Measurements from ENCODE around the gene CX3CL1. TPM values are rescaled to one million over a fixed set of nuclear protein-coding genes. Genes with fewer than 3 reads are reported as not detected.

Gene CX3CL1
- total RNA-seq, 1 experiment from 2014 or later = 0.85 TPM

DNA sequence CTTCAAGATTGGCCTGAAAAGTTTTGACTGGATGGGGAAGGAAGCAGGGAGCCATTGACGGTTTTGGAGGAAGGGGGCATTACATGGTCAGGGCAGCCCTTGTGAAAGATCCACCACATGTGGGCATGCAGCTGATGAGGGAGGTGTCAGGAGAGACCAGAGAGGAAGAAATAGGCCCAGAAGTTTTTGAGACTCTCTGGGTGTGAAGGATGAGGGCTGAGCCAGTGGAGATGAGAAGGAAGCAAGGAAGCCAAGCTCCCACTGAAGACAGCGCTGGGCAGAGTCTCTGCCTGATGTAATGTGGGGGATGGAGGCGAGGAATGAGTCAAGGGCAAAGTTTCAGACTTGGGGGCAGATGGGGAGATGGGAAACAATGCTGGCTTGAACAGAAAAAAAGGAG lies 32.8 kb downstream of the CX3CL1 start:
- no peak for DNase-seq (ENCODE audit: low spot score)

DNA sequence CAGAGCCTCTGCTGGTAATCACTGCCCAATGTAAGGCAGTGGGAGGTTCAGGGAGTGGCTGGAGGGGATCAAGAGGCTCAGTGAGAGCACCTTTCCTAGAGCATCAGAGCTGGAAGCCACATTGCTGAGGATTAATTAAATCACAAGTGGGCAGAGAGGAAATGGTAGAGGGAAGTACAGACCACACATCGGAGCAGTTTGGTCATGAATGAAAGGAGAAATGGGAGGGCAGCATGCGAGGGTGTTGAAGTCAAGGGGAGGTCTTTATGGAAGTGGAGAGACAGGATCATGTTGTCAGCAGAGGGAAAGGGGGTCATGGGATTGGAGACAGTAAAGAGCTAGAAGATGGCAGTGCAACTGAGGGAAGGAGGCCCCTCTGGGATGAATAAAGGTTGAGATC lies 34.6 kb downstream of the CX3CL1 start:
- no peak for DNase-seq (ENCODE audit: low spot score)

DNA sequence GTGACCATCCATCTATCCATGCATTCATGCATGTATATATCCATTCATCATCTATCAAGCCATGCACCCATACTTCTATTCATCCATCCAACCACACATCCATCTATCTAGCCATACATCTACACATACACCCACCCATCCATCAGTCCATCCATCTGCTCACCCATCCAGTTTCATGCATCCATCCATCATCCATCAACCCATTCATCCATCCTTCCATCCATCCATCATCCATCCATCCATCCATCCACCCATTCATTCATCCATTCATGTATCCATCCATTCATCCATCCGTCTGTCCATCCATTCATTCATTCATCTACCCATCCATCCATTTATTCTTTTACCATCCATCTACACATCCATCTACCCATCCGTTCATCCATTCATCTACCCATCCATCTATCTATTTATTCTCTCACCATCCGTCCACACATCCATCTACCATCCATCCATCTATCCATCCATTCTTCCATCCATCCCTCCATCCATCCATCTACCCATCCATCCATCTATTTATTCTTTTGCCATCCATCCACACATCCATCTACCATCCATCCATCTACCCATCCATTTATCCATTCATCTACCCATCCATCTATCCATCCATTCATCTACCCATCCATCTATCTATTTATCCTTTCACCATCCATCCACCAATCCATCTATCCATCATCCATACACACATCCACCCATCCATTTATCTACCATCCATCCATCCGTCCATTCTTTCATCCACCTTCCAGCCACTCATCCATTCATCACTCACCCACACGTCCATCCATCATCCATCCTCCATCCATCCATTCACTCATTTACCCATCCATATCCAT lies 35.4 kb downstream of the CX3CL1 start:
- no peak for DNase-seq (ENCODE audit: low spot score)

DNA sequence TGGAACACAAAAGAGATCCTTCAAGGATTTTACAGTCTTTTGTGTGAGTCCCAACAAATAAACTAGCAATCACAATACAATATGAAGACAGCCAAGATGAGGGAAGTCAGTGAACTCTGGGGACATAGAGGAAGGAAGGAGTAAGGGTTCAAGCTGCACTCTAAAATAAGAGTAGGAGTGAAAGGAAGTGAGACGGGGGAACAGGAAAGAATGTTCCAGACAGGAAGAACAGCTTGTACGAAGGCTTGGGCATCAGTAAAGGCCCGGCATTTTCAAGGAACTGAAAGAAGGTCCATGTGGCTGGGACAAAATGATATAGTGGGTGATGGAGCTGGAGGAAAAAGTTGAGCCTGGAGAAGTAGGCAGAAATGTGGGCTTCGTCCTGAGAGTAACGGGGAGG lies 36.8 kb downstream of the CX3CL1 start:
- no peak for DNase-seq (ENCODE audit: low spot score)

DNA sequence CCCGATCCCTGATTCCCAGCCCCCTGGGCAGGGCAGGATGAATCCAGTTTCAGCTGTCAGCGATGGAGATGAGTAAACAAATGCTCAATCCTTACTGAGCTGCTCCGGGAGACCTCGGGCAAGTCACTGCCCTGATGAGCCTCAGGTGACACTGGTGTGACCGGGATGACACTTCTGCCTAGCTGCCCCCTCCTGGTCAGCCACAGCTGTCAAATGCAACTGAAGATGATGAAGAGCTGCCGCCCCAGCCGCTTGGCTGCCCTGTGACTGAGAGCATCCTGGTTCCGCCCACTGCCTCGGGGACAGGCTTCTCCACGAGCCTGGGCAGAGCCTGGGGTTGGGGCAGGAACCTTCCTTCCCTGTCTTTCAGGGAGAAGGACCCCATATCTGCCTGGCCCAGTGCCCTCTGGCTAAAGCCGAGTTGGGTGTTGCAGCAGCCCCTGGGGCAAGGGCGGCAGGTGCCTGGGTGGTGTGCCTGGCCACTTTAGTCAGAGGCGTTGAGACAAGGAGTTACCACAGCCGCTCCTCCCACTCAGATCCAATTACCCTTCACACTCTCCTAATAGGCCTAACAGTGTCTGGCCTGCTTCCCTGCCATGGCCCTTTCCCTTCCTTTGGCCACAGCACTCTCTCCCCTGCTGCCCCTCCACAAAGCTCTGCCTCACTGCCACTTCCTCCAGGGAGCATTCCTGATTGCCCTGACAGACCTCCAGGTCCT lies 37.7 kb downstream of the CX3CL1 start:
- no peak for DNase-seq (ENCODE audit: low spot score)

DNA sequence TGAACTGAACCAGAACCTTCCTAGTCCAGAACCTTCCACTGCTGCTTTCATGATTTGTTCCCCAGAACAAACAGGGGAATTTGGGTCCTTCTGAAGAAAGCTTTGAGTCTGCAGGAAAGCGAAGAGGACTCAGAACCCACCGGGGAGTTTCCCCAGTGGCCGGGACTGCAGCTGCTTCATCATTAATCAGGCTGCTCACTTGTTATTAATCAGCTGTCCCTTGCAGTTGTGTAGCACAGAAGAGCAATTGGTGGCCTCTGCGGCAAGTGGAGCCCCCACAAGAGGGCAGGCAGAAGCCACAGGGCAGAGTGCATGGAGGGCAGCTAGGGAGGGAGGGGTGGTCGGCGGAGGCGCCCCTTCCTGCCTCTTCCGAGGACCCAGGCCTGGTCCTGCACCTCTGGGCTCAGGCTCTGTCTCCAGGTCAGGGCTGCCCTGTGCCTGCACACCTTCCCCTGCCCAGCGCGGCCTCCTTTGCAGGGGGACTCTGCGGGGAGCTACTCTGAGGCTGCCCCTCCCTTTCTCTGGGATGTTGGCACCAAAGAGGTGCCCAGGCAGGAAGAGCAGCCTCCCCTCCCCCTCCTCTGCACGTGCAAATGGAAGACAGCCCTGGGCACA lies 39.2 kb downstream of the CX3CL1 start:
- DNase-seq (ENCODE audit: low spot score) = no peak

DNA sequence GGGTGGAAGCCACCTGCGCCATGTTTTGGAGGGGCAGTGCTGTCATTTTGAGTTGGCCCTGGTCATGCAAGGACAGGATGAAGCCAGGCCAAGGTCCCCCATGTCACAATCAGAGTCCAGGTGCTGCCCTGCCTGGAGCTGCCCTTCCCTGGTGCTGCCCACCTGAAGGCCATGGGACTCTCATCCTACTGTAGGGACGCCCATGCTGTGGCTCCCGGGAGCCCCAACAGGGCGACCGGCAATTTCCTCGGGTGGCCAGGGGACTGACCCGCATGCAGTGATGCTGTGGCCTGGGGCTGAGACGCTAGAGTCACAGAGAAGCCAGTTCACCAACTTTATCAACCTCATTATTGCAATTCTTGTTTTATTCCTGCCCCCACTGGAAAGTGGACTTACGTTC lies 40.3 kb downstream of the CX3CL1 start:
- DNase-seq (ENCODE audit: low spot score) = no peak

DNA sequence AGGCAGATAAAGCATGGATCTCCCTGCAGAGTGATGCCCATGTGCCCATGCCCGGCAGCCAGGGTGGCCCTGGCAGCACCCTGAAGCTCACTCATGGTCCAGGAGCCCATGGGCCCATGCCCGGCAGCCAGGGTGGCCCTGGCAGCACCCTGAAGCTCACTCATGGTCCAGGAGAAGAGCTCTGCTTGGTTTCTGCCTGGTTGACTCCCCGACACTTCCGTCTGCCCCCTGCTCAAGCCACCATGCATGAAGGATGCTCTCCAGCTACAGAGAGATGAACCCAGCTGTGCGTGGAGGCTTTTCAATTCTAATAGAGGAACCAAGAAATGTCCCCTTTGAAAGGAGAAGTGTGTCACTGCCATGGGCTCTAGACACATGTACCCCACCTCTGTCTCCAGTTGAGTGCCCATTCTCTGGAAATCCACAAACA lies 41.0 kb downstream of the CX3CL1 start:
- DNase-seq (ENCODE audit: low spot score) = no peak

DNA sequence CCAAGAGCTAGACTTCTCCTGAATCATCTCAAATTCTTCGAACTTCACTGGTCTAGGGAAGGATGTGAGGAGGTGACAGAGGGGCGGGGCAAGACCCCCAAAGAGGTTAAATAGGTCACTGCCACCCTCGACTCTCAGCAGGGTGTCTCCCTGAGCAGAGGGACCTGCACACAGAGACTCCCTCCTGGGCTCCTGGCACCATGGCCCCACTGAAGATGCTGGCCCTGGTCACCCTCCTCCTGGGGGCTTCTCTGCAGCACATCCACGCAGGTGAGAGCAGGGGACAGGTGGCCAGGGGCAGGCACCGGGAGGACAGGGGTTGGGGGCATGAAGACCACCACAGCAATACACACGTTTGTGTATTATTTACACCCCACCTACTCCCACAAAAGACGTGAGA lies 41.4 kb downstream of the CX3CL1 start:
- DNase-seq (ENCODE audit: low spot score) = no peak

DNA sequence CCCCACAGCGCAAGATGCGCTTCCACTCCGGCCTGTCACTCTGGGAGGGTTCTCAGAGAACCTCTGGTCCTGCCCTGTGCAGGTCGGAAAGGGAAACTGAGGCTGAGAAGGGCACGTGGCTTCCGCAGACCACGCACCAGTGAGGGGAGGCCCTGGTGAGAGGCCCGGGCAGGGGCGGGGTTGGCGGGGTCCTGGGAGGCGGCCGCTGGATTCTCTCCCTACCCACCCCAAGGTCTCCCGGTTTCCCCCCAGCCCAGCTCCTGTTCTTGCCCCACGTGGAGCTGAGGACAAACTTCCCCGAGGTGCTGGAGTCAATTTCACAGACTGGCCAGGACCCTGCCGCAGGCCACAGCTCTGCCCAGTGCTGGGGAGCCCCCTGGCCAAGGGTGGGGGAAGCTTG lies 43.8 kb downstream of the CX3CL1 start:
- DNase-seq (ENCODE audit: low spot score) = no peak

DNA sequence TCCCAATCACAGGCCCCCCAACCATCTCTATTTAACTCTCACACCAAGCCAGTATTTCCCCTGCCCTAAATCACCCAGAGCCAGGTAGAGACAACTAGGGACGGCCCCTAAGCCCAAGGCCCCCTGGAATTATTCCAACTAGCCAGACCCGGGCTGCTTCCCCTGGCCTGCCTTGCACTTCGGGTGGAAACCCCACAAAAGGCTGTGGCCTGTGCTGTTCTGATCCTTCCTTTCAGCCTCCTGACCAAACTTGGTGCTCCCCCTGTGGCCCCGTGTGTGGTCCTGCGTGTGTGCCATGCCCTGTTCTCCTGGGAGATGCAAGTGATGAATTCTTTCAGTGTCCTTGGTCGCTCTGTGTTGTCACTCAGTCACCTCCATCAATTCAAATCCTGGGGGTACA lies 47.2 kb downstream of the CX3CL1 start:
- DNase-seq (ENCODE audit: low spot score) = no peak

DNA sequence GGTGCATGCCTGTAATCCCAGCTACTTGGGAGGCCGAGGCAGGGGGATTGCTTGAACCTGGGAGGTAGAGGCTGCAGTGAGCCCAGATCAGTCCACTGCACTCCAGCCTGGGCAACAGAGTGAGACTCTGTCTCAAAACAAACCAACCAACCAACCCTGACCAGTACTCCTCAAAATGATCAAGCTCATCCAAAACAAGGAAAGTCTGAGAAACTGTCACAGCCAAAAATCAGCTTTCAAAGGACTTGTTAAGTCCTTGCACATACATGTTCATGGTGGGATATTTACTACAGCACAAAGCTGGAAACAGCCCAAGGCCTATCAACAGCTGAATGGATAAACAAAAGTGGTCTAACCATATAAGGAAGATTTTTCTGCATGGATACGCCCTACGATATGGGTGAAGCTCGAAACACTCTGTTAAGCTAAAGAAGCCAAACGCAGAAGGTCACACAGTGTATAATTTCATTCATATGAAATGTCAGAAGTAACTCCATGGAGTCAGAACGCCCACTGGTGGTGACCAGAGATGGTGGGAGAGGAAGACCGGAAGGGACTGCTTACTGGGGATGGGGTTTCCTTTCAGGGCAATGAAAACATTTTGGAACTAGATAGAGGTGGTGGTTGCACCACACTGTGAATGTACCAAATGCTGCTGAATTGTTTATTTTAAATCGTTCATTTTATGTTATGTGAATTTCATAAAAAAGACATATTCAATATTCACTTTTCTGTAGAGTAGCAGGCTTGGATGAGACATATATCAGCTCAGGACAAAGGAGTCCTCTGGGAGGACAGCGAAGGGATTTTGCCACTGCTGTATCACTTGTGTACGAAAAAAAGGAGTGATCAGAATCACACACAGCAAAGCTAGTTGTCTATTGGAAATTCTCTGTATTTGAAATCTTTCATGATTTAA lies 50.0 kb downstream of the CX3CL1 start:
- DNase-seq (ENCODE audit: low spot score) = peak; percentile 71

DNA sequence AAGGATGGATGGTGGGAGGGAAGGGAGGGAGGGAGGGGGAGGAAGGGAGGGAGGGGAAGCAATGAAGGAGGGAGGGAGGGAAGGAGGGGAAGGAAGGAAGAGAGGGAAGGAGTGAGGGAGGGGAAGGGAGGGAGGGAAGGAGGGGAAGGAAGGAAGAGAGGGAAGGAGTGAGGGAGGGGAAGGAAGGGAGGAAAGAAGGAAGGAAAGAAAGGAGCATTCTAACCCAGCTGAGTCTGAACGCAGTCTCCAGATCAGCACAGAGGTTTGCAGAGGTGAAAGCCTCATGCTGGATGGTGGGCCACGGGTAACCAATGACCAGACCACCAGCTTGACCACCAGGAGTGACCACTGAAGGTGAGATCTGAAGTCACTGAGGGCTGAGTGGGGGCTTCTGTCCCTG lies 50.9 kb downstream of the CX3CL1 start:
- no peak for DNase-seq (ENCODE audit: low spot score)

DNA sequence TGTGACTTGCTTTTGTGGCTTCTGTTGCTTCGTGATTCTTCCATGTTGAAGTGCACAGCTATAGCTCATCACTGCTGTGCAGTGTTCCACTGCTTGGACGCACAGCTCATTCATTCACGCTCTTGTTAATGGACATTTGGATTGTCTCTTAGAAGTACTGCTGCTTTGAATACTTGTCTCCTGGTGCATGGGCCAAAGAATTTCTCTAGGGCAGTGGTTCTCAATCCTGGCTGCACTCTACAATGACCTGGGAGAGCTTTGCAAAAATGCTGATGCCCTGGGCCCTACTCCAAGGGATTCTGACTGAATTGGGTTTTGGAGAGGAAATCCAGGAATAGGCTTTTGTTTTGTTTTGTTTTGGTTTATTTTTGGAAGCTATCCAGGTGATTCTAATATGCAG lies 52.3 kb downstream of the CX3CL1 start:
- no peak for DNase-seq (ENCODE audit: low spot score)

DNA sequence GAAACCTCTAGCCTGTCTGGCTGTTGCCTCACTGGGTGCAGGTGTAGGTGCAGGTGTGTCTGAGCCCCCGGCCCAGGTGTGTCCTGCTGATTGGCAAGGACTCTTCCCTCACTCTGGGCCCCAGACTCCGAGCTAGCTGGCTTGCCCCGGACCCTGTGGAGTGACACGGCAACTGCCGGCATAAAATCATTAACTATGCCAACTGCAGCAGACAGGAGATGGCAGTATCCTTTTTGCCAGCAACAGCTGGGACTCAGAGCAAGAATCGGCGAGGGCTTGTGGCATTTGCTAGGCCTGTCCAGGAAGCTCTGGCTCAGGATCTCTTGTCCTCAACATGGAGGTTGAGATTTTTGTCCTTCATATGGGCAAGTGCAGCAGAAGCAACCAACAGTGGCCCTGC lies 54.1 kb downstream of the CX3CL1 start:
- DNase-seq (ENCODE audit: low spot score) = no peak

DNA sequence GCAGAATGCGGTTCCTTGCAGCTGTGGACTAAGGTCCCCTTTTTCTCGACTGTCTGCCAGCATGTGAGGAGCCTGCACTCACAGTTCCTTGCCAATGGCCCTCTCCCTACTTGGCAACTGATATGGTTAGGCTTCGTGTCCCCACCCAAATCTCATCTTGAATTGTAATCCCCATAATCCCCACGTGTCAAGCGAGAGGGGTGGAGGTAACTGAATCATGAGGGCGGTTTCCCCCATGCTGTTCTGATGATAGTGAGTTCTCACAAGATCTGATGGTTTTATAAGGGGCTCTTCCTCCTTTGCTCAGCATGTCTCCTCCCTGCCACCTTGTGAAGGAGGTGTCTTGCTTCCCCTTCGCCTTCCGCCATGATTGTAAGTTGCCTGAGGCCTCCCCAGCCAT lies 55.0 kb downstream of the CX3CL1 start:
- DNase-seq (ENCODE audit: low spot score) = no peak

DNA sequence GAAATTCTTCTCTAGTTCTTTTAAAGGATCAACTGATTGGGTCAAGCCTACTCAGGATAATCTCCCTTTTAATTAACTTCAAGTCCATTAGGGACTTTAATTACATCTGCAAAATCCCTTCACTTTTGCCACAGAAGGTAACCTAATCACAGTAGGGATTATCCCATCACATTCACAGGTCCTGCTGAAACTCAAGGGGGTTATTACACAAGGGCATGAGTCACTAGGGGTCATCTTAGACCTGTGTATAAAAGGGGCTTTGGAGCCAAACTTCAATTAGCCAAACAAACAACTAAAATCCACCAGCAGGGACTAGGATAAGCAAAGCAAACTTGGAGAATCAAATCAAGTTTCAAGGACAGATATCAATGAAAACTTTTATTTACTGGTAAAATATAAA lies 55.5 kb downstream of the CX3CL1 start:
- DNase-seq (ENCODE audit: low spot score) = no peak

DNA sequence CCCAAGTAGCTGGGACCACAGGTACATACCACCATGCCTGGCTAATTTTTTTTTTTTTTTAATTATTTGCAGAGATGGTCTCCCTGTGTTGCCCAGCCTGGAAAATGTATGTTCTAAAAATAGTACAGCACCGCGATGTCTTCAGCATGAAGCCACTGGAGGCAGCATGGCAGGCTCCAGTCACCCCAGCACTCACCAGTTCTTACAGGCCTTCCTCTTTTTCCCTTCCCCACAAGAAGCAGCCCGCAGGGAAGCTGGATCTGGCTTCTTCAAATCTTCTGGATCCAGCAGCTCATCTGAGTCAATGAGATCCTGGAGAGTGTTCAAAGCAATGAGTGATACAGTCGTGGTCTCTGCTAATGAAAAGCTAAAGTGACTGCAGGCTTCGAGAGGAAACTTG lies 58.7 kb downstream of the CX3CL1 start:
- no peak for DNase-seq (ENCODE audit: low spot score)

DNA sequence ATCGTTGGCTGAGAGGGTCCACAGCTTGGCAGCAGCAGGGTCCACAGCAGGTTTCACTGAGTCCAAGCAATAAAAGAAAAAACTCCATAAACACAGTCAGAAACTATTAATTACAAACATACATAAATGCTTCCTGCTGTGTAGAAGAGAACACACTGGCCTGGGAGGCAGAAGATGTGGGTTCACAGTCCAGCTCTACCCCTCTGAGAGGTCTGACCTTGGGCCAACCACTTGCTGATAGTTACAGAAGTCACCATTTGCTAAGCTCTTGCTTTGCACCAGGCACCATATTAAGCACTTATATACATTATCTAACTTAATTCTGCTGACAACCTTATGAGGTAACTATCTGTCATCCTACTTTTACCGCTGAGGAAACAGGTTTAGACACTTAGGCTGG lies 60.2 kb downstream of the CX3CL1 start:
- no peak for DNase-seq (ENCODE audit: low spot score)

DNA sequence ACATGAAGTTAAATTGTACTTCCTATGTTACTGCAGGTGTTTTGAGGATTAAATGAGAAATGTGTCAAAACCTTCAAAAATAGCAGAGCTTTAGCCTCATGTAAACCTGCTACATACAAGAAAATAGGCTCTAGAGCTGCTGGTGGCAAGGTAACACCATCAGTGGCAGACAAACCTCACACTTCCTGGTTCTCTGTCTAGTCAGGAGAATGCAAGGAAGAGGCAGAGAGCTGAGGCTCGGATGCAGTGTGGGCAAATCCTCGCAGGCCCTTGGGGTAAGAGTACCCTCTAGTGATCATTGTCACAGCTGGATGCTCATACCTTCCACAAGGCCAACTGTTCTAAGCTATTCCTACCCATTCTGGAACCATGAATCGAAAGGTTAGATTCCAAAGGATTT lies 60.7 kb downstream of the CX3CL1 start:
- DNase-seq (ENCODE audit: low spot score) = no peak

DNA sequence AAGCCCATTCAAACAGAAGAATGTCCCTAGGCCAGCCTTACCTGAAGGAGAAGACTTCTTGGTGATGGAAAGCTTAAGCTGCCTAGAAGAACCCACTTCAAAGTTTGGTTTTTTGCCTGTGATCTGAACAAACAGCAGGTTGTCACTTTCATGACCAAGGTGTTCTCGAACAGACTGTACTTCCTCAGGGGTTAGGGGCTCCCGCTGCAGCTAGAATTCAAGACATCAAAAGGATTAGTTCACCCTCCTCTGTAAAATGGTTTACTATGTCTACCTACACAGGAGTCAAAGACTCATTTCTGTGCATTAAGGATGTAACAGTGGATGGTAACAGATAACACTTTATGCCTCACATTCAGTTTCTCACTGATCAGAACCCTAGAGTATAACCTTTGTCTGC lies 61.7 kb downstream of the CX3CL1 start:
- DNase-seq (ENCODE audit: low spot score) = no peak
